NCI-H2196 treated with DMSO at 0.1 percent for 48 hours (cell line): Measurements from ENCODE around the gene CORO6.

Experiments used
- DNase-seq: peaks from one replicate; lab custom pipeline; 2025; ENCODE audit not compliant: unreplicated experiment; lab: John Stamatoyannopoulos, UW

The CORO6 gene

GRCh38 chr17:29633886-29634285 lies 11.2 kb upstream of the CORO6 start:
- no peak for DNase-seq

- no peak for DNase-seq
Observed at GRCh38 chr17:29630630-29631193, 8.0 kb upstream of the CORO6 start.

- no peak for DNase-seq
Observed at GRCh38 chr17:29629839-29630238, 7.1 kb upstream of the CORO6 start.

- DNase-seq = no peak
Observed at GRCh38 chr17:29628644-29629043, 5.9 kb upstream of the CORO6 start.

GRCh38 chr17:29627951-29628350 lies 5.2 kb upstream of the CORO6 start:
- no peak for DNase-seq

GRCh38 chr17:29625037-29625750 lies 2.5 kb upstream of the CORO6 start:
- no peak for DNase-seq

- no peak for DNase-seq
Observed at GRCh38 chr17:29624586-29624985, 1.9 kb upstream of the CORO6 start.

- no peak for DNase-seq
Observed at GRCh38 chr17:29623283-29623647, 553 bp upstream of the CORO6 start.

- DNase-seq = no peak
Observed at GRCh38 chr17:29621751-29622194, 939 bp downstream of the CORO6 start.

- DNase-seq = no peak
Observed at GRCh38 chr17:29620779-29621500, 1.8 kb downstream of the CORO6 start.

- no peak for DNase-seq
Observed at GRCh38 chr17:29620271-29620670, 2.4 kb downstream of the CORO6 start.

- no peak for DNase-seq
Observed at GRCh38 chr17:29619251-29619650, 3.5 kb downstream of the CORO6 start.

GRCh38 chr17:29618272-29619065 lies 4.2 kb downstream of the CORO6 start:
- DNase-seq = no peak

GRCh38 chr17:29617481-29618271 lies 5.0 kb downstream of the CORO6 start:
- DNase-seq = no peak

GRCh38 chr17:29617125-29617480 lies 5.6 kb downstream of the CORO6 start:
- DNase-seq = no peak

- no peak for DNase-seq
Observed at GRCh38 chr17:29616300-29617048, 6.2 kb downstream of the CORO6 start.

GRCh38 chr17:29615492-29616299 lies 7.0 kb downstream of the CORO6 start:
- no peak for DNase-seq

GRCh38 chr17:29615048-29615385 lies 7.7 kb downstream of the CORO6 start:
- DNase-seq = no peak

GRCh38 chr17:29614349-29615047 lies 8.2 kb downstream of the CORO6 start:
- no peak for DNase-seq
